CD4-positive, alpha-beta T cell (primary cell): ENCODE data around the gene ABHD5. TPM values are rescaled to one million over a fixed set of nuclear protein-coding genes. Genes with fewer than 3 reads are reported as not detected.

Experiments used
- ATAC-seq: fragments of 200-7000 bp; cut with Tn5 transposase; one replicate; pipeline ENCODE4 v1.10.0; 2022; ENCODE audit warnings: mild to moderate bottlenecking; ENCODE audit not compliant: poor library complexity
- CTCF ChIA-PET: fragments of 350-600 bp; sonication (Branson Sonifier 250); formaldehyde crosslinking; loops from one replicate; lab custom pipeline; 2021; ENCODE audit warnings: antibody characterized with exemption, inconsistent platforms; lab: Charles Lee
- POLR2A ChIA-PET: fragments of 350-600 bp; sonication (Branson Sonifier 250); formaldehyde crosslinking; loops from one replicate; lab custom pipeline; 2021; ENCODE audit warnings: antibody characterized with exemption, inconsistent platforms; lab: Charles Lee
- DNase-seq, 14 experiments: peaks; one replicate each; pipeline ENCODE4 v3.0.0-alpha.2; 2013 to 2020; ENCODE audit warnings: mixed read lengths in 2 of 14
- H3K27ac ChIP-seq, 2 donors: one replicate each; pipeline versions ENCODE4 v1.5.1 to v1.7.0; 2013; ENCODE audit warnings: low read length in 2 of 2, low read depth in 1 of 2, mild to moderate bottlenecking in 1 of 2
- H3K27me3 ChIP-seq, 2 experiments: 1 replicate in 1 of 2; 2 replicates in 1 of 2; pipeline versions ENCODE4 v1.6.1 to v1.7.0; 2013; ENCODE audit warnings: low read length in 2 of 2, control low read depth in 1 of 2, mild to moderate bottlenecking in 1 of 2, moderate library complexity in 1 of 2; ENCODE audit not compliant: insufficient read depth in 2 of 2, control insufficient read depth in 1 of 2
- H3K36me3 ChIP-seq: one replicate; pipeline ENCODE4 v1.6.1; 2013; ENCODE audit warnings: low read length, control low read depth; ENCODE audit not compliant: insufficient read depth
- H3K4me1 ChIP-seq: one replicate; pipeline ENCODE4 v1.6.1; 2013; ENCODE audit warnings: low read length, control low read depth; ENCODE audit not compliant: insufficient read depth
- H3K4me3 ChIP-seq: one replicate; pipeline ENCODE4 v1.5.1; 2013; ENCODE audit warnings: mild to moderate bottlenecking, low read length, moderate library complexity
- H3K9me3 ChIP-seq, 2 experiments: 1 replicate in 1 of 2; 2 replicates in 1 of 2; pipeline versions ENCODE4 v1.6.1 to v1.7.0; 2013; ENCODE audit warnings: low read length in 2 of 2, mild to moderate bottlenecking in 2 of 2, control low read depth in 1 of 2, moderate library complexity in 1 of 2; ENCODE audit not compliant: control insufficient read depth in 1 of 2, insufficient read depth in 1 of 2
- H3K27ac Mint-ChIP-seq: one replicate; pipeline ENCODE4 v1.8.0; 2020; ENCODE audit warnings: mixed read lengths
- H3K27me3 Mint-ChIP-seq: one replicate; pipeline ENCODE4 v1.8.0; 2021; ENCODE audit warnings: mixed read lengths
- H3K36me3 Mint-ChIP-seq: one replicate; pipeline ENCODE4 v1.8.0; 2021; ENCODE audit warnings: low read depth, mixed read lengths
- H3K4me1 Mint-ChIP-seq: one replicate; pipeline ENCODE4 v1.8.0; 2021; ENCODE audit warnings: low read depth, mixed read lengths
- H3K4me3 Mint-ChIP-seq: one replicate; pipeline ENCODE4 v1.8.0; 2020; ENCODE audit warnings: mild to moderate bottlenecking, mixed read lengths
- H3K9me3 Mint-ChIP-seq: one replicate; pipeline ENCODE4 v1.8.0; 2020; ENCODE audit warnings: mixed read lengths
- intact Hi-C, 2 experiments: fragments of 100-400 bp; cut with DNase I in 1 of 2; cut with micrococcal nuclease in 1 of 2; formaldehyde crosslinking; loops; one replicate each; pipeline versions ENCODE4 v1.15.1 to v1.9.0; 2023 to 2025; cut with DNase I, micrococcal nuclease
- total RNA-seq, 174 experiments: library from RNA in 2 of 174; stranded (reverse) in 2 of 174; gene quantifications; one replicate each; pipeline ENCODE4 v1.2.3 and lab custom pipeline; 2021 to 2026
- TF ChIP-seq, protein P1 (sequence below): fragments of 200-600 bp; IDR thresholded peaks from one replicate; pipeline ENCODE4 v1.8.0; 2022; ENCODE audit warnings: antibody characterized with exemption, mild to moderate bottlenecking

The ABHD5 gene
- total RNA-seq, 2 experiments from 2014 or later, result 6.4 to 9.3 TPM

DNA sequence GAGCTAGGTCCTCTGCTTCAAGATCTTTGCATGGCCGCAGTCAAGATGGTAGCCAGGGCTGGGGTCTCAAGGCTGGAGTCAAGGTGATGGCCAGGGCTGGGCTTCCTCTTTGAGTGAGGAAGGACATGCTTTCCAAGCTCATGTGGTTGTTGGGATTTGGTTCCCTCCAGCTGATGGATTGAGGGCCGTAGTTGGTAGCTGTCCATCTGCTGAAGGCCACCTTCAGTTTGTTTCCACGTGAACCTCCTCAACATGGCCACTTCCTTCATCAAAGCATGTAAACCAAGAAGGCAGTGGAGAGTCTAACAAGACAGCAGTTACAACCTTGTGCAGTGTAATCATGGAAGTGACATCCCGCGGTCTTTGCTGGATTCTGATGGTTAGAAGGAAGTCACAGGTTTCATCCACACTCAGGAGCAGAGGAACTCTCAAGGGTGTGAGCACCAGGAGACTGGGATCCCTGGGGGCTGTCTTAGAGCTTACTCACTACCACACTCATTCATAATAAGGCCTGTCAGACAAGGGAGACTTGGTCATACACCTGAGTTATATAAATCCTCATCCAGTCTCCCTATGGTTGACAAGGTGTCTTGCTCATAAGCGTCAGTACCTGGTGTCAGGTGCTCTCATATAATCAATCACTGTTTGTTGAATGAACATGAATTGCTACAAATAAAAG is 42.1 kb downstream of the ABHD5 start:
- no peak for DNase-seq
- intact Hi-C loops, result no loop called here
- no peak overlapping the region for H3K27ac Mint-ChIP-seq
- no peaks in the 10 kb centered on the region for H3K36me3 ChIP-seq
- no peak overlapping the region for H3K27ac ChIP-seq
- TF ChIP-seq, protein P1, sequence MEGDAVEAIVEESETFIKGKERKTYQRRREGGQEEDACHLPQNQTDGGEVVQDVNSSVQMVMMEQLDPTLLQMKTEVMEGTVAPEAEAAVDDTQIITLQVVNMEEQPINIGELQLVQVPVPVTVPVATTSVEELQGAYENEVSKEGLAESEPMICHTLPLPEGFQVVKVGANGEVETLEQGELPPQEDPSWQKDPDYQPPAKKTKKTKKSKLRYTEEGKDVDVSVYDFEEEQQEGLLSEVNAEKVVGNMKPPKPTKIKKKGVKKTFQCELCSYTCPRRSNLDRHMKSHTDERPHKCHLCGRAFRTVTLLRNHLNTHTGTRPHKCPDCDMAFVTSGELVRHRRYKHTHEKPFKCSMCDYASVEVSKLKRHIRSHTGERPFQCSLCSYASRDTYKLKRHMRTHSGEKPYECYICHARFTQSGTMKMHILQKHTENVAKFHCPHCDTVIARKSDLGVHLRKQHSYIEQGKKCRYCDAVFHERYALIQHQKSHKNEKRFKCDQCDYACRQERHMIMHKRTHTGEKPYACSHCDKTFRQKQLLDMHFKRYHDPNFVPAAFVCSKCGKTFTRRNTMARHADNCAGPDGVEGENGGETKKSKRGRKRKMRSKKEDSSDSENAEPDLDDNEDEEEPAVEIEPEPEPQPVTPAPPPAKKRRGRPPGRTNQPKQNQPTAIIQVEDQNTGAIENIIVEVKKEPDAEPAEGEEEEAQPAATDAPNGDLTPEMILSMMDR, result no peak
- no peaks in the 10 kb centered on the region for H3K36me3 Mint-ChIP-seq
- ATAC-seq, result no peak
- no peaks in the 10 kb centered on the region for H3K9me3 Mint-ChIP-seq
- H3K4me1 ChIP-seq, result no peaks in the 10 kb centered on the region
- ChIA-PET POLR2A (no interaction called here), CTCF (no interaction called here)
- H3K4me1 Mint-ChIP-seq, result no peaks in the 10 kb centered on the region
- no peak overlapping the region for H3K4me3 ChIP-seq
- H3K27me3 ChIP-seq, result no peaks in the 10 kb centered on the region
- H3K4me3 Mint-ChIP-seq, result no peak overlapping the region
- no peaks in the 10 kb centered on the region for H3K9me3 ChIP-seq
- H3K27me3 Mint-ChIP-seq, result no peaks in the 10 kb centered on the region

DNA sequence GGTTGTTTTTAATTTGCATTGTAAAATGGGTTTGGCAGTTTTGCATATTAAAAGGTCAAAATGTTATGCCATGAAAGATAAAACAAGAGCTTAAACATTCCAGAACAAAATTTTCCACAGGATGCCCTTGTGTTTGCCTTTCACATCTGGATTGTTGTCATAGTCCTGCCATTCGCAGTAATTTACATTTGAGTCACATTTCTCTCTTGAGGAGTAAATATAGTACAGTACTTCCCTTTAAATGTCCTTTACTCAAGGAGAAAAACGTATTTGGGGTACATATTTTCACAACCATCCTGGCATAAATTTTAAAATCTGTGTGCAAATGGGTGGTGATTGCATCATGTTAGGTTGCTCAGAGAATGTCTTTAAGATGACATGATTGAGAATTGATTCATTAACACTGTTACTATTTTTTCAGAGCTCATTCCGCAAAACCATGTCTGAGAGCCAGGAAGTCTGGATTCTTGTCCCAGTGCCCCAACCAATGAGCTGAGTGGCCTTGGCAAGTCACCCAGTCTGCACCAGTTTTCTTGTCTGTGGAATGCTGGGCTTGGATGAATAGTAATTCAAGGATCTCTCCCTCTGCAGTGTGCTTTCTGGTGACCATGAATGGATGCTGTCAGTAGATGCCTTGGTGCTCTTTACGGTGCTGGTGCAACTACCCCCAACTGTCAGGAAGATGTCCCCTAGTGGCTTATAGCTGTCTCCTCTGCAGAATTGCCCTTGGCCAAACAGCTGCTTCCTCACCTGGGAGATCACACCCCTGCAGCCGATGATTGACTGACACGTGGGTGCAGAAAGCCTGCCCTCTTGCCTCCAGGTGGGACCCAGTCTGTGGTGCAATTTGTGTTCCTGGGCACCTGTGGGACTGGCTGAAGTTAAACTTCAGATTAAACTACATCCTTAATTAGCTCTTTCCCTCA is 43.0 kb downstream of the ABHD5 start:
- DNase-seq (no peak), ATAC-seq (no peak)
- no peaks in the 10 kb centered on the region for H3K27me3 Mint-ChIP-seq
- H3K27ac Mint-ChIP-seq, result no peak overlapping the region
- Histone ChIP-seq H3K27ac (no peak overlapping the region), H3K4me3 (no peak overlapping the region), H3K27me3 (no peaks in the 10 kb centered on the region), H3K9me3 (no peaks in the 10 kb centered on the region), H3K4me1 (no peaks in the 10 kb centered on the region), H3K36me3 (no peaks in the 10 kb centered on the region)
- intact Hi-C loops, result no loop called here
- no peaks in the 10 kb centered on the region for H3K4me1 Mint-ChIP-seq
- CTCF ChIA-PET, result no interaction called here
- TF ChIP-seq, protein P1, result no peak
- no peak overlapping the region for H3K4me3 Mint-ChIP-seq
- no peaks in the 10 kb centered on the region for H3K9me3 Mint-ChIP-seq
- no peaks in the 10 kb centered on the region for H3K36me3 Mint-ChIP-seq
- POLR2A ChIA-PET, result no interaction called here

DNA sequence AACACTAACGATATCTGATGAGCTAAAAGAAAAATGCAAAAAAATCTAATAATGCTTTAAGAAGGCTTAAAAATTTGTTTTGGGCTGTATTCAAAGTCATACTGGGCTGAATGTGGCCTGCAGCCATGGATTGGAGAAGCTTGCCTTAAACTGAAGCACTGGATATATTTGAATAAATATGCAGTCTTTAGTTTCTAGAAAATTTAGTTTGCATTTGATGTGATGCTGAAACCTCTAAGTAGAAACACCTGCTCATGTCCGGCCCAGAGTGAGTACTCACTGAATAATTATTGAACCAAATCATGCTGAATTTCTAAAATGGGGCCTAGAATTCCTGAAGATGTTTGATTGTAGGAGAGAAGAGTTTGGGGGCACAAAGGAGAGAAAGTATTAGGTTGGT is 43.9 kb downstream of the ABHD5 start:
- Histone ChIP-seq H3K27ac (no peak overlapping the region), H3K4me1 (no peaks in the 10 kb centered on the region), H3K27me3 (no peaks in the 10 kb centered on the region), H3K9me3 (no peaks in the 10 kb centered on the region), H3K36me3 (no peaks in the 10 kb centered on the region), H3K4me3 (no peak overlapping the region)
- Mint-ChIP-seq H3K36me3 (no peaks in the 10 kb centered on the region), H3K27ac (no peak overlapping the region), H3K4me3 (no peak overlapping the region), H3K9me3 (no peaks in the 10 kb centered on the region), H3K27me3 (no peaks in the 10 kb centered on the region), H3K4me1 (no peaks in the 10 kb centered on the region)
- ChIA-PET POLR2A (no interaction called here), CTCF (no interaction called here)
- DNase-seq (no peak), ATAC-seq (no peak)
- intact Hi-C loops, result no loop called here
- TF ChIP-seq, protein P1, result no peak
